NCI-H1694 (cell line): ENCODE results near the gene RNU4-1.

Experiments used
- DNase-seq: peaks from one replicate; lab custom pipeline; 2025; lab: John Stamatoyannopoulos, UW

RNU4-1 gene

GRCh38 chr12:120290609-120291305 lies 2.3 kb downstream of the RNU4-1 start:
- DNase-seq = no peak

- DNase-seq = no peak
Measured at GRCh38 chr12:120287491-120287890, 5.5 kb downstream of the RNU4-1 start.

- no peak for DNase-seq
Measured at GRCh38 chr12:120286768-120287490, 6.1 kb downstream of the RNU4-1 start.

DNA sequence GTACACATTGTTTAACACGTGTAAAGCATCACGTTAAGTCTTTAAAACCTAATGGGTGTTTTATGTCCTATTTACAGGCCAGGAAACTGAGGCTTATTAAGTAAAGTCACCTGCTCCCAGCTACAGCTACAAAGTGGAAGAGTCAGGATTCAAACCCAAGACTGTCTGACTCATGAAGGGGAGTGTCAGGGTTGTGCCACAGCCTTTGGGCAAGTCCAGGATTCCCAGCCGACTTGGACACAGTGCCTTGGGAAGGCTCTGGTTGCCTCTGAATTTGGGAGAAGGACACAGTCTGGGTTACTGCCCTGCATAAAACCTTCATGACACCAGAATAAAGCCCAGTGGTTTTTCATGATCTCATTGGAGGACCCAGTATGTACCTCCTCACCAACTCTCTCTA lies 8.7 kb downstream of the RNU4-1 start:
- no peak for DNase-seq

- no peak for DNase-seq
Measured at GRCh38 chr12:120283318-120283717, 9.7 kb downstream of the RNU4-1 start.

- no peak for DNase-seq
Measured at GRCh38 chr12:120278137-120279069, 14.6 kb downstream of the RNU4-1 start.

- no peak for DNase-seq
Measured at GRCh38 chr12:120276734-120277133, 16.3 kb downstream of the RNU4-1 start.

DNA sequence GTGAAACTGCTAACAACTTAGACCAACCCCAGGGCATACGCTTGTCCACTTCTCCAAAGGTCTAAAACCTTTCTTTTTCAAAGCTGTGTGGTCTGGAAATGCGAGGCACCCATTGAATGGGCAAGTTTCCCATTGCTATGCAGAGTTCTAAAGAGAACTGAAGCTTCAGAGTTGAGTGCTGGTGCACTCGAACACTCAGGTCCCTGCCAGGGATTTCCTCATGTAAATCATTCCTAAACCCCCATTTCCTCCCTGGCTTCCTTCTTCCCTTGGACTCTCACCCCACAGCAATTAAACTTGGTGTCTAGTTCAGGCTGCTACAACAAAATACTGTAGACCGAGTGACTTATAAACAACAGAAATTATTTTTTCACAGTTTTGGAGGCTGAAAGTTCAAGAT lies 25.3 kb downstream of the RNU4-1 start:
- no peak for DNase-seq

DNA sequence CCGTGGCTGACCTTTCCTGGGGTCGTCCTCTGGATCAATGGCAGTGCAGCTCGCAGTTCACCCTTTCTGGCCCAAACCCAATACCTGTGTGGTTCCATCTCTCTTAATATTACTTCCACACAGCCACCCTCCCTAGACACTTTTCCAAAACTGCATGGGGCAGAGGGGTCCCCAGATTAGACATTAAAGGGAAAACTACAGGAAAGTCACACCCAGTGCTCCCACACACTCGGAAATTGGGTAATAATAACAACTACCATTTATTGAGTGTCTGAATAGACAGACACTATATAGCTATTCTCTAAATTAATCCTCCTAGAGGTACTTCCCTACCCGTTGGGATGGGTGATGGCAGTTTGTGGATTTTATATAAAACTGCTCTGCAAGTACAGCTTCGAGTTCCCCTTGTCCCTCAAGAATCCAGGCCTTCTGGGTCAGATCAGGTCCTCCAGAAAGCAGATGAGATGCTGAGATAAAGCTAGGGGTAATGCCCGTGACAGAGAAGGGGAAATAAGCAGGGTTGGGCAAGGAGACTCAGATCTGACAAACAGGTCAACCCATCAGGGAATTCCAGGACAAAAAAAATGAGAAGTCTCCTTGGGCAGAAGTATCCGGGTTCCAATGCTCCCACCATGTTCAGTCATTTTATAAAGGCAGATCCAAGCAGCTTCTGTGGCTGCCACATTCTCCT lies 26.7 kb downstream of the RNU4-1 start:
- no peak for DNase-seq

- peak; percentile 12 for DNase-seq
Measured at GRCh38 chr12:120265473-120266179, 27.4 kb downstream of the RNU4-1 start, which contains the start of gene PXN. PXN (minus strand) TSS chr12:120265730; CDS start chr12:120265629, 101 bp downstream.

GRCh38 chr12:120264904-120265472 lies 28.0 kb downstream of the RNU4-1 start:
- no peak for DNase-seq

DNA sequence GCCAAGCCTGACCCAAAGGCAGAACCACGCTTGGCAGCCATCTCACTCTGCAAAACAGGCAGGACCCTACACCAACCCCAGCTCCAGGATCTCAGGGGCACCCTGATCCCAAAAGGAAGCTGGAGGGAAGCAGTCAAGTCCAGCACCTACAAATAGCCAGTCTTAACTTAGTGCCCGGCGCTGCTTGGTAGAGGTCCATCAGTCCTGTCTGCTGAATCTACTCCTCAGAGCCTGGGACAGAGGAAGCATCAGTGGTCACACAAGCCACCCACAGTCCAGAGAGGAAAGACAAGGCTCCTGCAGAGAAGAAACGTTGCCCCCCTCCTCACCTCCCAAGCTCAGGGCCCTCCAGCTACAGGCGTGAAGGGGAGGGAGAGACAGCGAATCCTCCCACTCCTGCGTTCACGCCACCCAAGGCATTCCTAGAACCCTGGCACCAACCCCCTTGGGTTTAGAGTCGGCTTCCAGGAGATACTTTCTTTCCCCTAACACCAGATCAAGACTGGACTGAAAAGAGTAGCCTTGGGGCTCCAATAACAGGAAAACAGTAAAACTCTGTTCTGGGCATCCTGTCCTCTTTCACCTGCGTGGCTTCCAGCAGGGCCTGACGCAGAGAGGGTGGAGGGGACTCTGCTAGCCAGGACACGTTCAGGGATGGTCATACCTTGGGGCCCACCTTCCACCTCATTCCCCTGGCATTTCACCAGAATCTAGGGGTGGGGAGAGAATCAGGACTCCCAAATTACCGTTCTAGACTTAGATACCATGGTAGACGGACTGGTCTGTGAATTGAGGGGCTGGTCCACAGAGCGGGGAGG lies 28.7 kb downstream of the RNU4-1 start:
- DNase-seq = no peak

GRCh38 chr12:120263748-120264085 lies 29.3 kb downstream of the RNU4-1 start:
- DNase-seq = no peak

- DNase-seq = no peak
Measured at GRCh38 chr12:120262852-120263747, 29.9 kb downstream of the RNU4-1 start.

- DNase-seq = no peak
Measured at GRCh38 chr12:120261951-120262851, 30.8 kb downstream of the RNU4-1 start.

DNA sequence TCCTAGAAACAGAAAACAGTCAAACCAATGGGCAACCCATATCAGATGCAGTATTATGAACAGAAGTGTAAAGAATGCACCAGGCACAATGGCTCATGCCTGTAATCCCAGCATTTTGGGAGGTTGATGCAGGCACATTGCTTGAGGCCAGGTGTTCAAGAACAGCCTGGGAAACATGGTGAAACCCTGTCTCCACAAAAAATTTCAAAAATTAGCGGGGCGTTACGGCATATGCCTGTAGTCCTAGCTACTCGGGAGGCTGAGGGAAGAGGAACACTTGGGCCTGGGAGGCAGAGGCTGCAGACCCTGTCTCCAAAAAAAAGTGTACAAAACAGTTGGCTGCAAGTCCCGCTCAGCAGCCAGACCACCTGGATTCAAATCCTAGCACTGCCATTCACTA lies 32.4 kb downstream of the RNU4-1 start:
- DNase-seq = no peak

GRCh38 chr12:120259418-120260202 lies 33.4 kb downstream of the RNU4-1 start:
- no peak for DNase-seq
